A549 (cell line): ENCODE measurements around the gene MTFP1. TPM values are rescaled to one million over a fixed set of nuclear protein-coding genes. Genes with fewer than 3 reads are reported as not detected.

Experiments used
- ATAC-seq, 2 experiments: fragments of 200-7000 bp in 1 of 2; fragments of >200 bp in 1 of 2; cut with Nextera tagmentation in 1 of 2; cut with Tn5 transposase in 1 of 2; 3 replicates each; pipeline versions ENCODE4 v1.8.0 to v1.9.1; 2018 to 2020; ENCODE audit warnings: mild to moderate bottlenecking in 1 of 2, moderate library complexity in 1 of 2
- CTCF ChIA-PET: fragments of 300-600 bp; sonication (Branson Sonifier 250); formaldehyde crosslinking; extraction: SDS; loops from one replicate; lab custom pipeline; 2021; ENCODE audit warnings: antibody characterized with exemption, inconsistent platforms; lab: Yijun Ruan, JAX
- POLR2A ChIA-PET: fragments of 350-600 bp; formaldehyde crosslinking; extraction: SDS; loops from one replicate; lab custom pipeline; 2021; ENCODE audit warnings: antibody characterized with exemption, inconsistent platforms; lab: Yijun Ruan, JAX
- DNase-seq, 2 experiments: peaks; one replicate each; pipeline versions ENCODE4 v3.0.0 to v3.0.0-alpha.2; 2011 to 2016; ENCODE audit warnings: low read depth in 1 of 2, low spot score in 1 of 2
- FAIRE-seq: peaks from 2 replicates; lab custom pipeline; 2011; peaks lifted over from hg19 to GRCh38; lab: Jason Lieb, UNC
- H3K27ac ChIP-seq, 2 experiments: fragments of >200 bp; sonication (Bioruptor Twin); formaldehyde crosslinking; 3 replicates each; pipeline ENCODE4 v1.5.1; 2016 to 2017
- H3K4me1 ChIP-seq: fragments of >200 bp; sonication (Bioruptor Twin); formaldehyde crosslinking; 3 replicates; pipeline ENCODE4 v1.6.1; 2016
- H3K4me2 ChIP-seq: fragments of >200 bp; sonication (Bioruptor Twin); formaldehyde crosslinking; 3 replicates; pipeline ENCODE4 v1.6.1; 2016
- H3K4me3 ChIP-seq: fragments of >200 bp; sonication (Bioruptor Twin); formaldehyde crosslinking; 3 replicates; pipeline ENCODE4 v1.5.1; 2016
- H3K9me3 ChIP-seq: fragments of >200 bp; sonication (Bioruptor Twin); formaldehyde crosslinking; 3 replicates; pipeline ENCODE4 v1.6.1; 2016
- CEBPB ChIP-seq, 2 experiments: fragments of >200 bp in 1 of 2; sonication (Bioruptor Twin) in 1 of 2; formaldehyde crosslinking in 1 of 2; IDR thresholded peaks; 2 replicates each; pipeline ENCODE4 v1.6.1; 2012 to 2016
- CHD2 ChIP-seq: fragments of 150-350 bp; IDR thresholded peaks from 2 replicates; pipeline ENCODE4 v1.6.1; 2014; ENCODE audit warnings: low read length; ENCODE audit not compliant: partially characterized antibody
- FOXS1 ChIP-seq: fragments of 250-450 bp; sonication (Bioruptor Pico); IDR thresholded peaks from 2 replicates; pipeline ENCODE4 v1.5.0; 2020; ENCODE audit warnings: mild to moderate bottlenecking, moderate library complexity
- HDAC2 ChIP-seq: fragments of 200-600 bp; sonication (generic); IDR thresholded peaks from 2 replicates; pipeline ENCODE4 v1.6.1; 2016
- HEYL ChIP-seq: fragments of 250-450 bp; sonication (Bioruptor Pico); IDR thresholded peaks from 2 replicates; pipeline ENCODE4 v1.8.0; 2021; ENCODE audit warnings: mild to moderate bottlenecking, moderate library complexity
- HOXA7 ChIP-seq: fragments of 250-450 bp; sonication (Bioruptor Pico); IDR thresholded peaks from 2 replicates; pipeline ENCODE4 v1.5.0; 2020; ENCODE audit warnings: mild to moderate bottlenecking, moderate library complexity
- HOXB5 ChIP-seq: fragments of 250-450 bp; sonication (Bioruptor Pico); IDR thresholded peaks from 2 replicates; pipeline ENCODE4 v1.5.0; 2020; ENCODE audit warnings: mild to moderate bottlenecking, moderate library complexity
- MAZ ChIP-seq: fragments of 150-350 bp; IDR thresholded peaks from 2 replicates; pipeline ENCODE4 v1.6.1; 2014; ENCODE audit warnings: antibody characterized with exemption, low read depth, low read length, borderline replicate concordance
- NFE2L2 ChIP-seq: fragments of 150-350 bp; conservative IDR thresholded peaks from 2 replicates; pipeline ENCODE4 v1.6.1; 2014; ENCODE audit warnings: low read length
- NPAS2 ChIP-seq: fragments of 250-450 bp; sonication (Bioruptor Pico); IDR thresholded peaks from 2 replicates; pipeline ENCODE4 v1.8.0; 2022; ENCODE audit warnings: mild to moderate bottlenecking, moderate library complexity, borderline replicate concordance
- NR3C1 ChIP-seq: fragments of >200 bp; sonication (Bioruptor Twin); formaldehyde crosslinking; IDR thresholded peaks from 3 replicates; pipeline ENCODE4 v1.6.1; 2017
- POLR2A ChIP-seq: IDR thresholded peaks from 2 replicates; pipeline ENCODE4 v1.6.1; 2012; ENCODE audit warnings: mild to moderate bottlenecking, low read length
- POLR2AphosphoS2 ChIP-seq: conservative IDR thresholded peaks from 2 replicates; pipeline ENCODE4 v1.6.1; 2012; ENCODE audit warnings: low read length, improper control_type of control experiment, inconsistent platforms
- RAD21 ChIP-seq, 2 experiments: fragments of >200 bp in 1 of 2; sonication (Bioruptor Twin) in 1 of 2; formaldehyde crosslinking in 1 of 2; IDR thresholded peaks in 1 of 2; conservative IDR thresholded peaks in 1 of 2; 2 replicates in 1 of 2; 3 replicates in 1 of 2; pipeline ENCODE4 v1.6.1; 2012 to 2018; ENCODE audit warnings: inconsistent platforms in 1 of 2
- RARB ChIP-seq: fragments of 250-450 bp; sonication (Bioruptor Pico); IDR thresholded peaks from 2 replicates; pipeline ENCODE4 v1.8.0; 2021; ENCODE audit warnings: mild to moderate bottlenecking, moderate library complexity
- RFX5 ChIP-seq: fragments of 450-650 bp; IDR thresholded peaks from 2 replicates; pipeline ENCODE4 v1.7.1; 2014; ENCODE audit warnings: antibody characterized with exemption, mild to moderate bottlenecking, moderate library complexity
- SMC3 ChIP-seq: fragments of >200 bp; sonication (Bioruptor Twin); formaldehyde crosslinking; IDR thresholded peaks from 3 replicates; pipeline ENCODE4 v1.6.1; 2018; ENCODE audit warnings: inconsistent platforms
- SREBF2 ChIP-seq: fragments of 450-650 bp; IDR thresholded peaks from 2 replicates; pipeline ENCODE4 v1.6.1; 2014; ENCODE audit warnings: mild to moderate bottlenecking, moderate library complexity
- TFCP2L1 ChIP-seq: fragments of 250-450 bp; sonication (Bioruptor Pico); IDR thresholded peaks from 2 replicates; pipeline ENCODE4 v1.5.0; 2021; ENCODE audit warnings: mild to moderate bottlenecking
- ZC3H11A ChIP-seq: fragments of 450-650 bp; IDR thresholded peaks from 2 replicates; pipeline ENCODE4 v1.6.1; 2014; ENCODE audit warnings: antibody characterized with exemption, mild to moderate bottlenecking
- ZFP36 ChIP-seq: fragments of 450-650 bp; IDR thresholded peaks from 2 replicates; pipeline ENCODE4 v1.6.1; 2014; ENCODE audit warnings: borderline replicate concordance; ENCODE audit not compliant: partially characterized antibody
- ZNF302 ChIP-seq: fragments of 250-450 bp; sonication (Bioruptor Pico); IDR thresholded peaks from 2 replicates; pipeline ENCODE4 v1.9.0; 2021; ENCODE audit warnings: inconsistent platforms, mild to moderate bottlenecking, moderate library complexity
- ZSCAN20 ChIP-seq: fragments of 250-450 bp; sonication (Bioruptor Pico); IDR thresholded peaks from 2 replicates; pipeline ENCODE4 v1.8.0; 2022; ENCODE audit warnings: mild to moderate bottlenecking, moderate library complexity
- WGBS: methylation state at CpG from one replicate; pipeline ENCODE4 v1.1.6; 2017; ENCODE audit errors: missing lambda C conversion rate; 5-methylcytosine and 5-hydroxymethylcytosine counted together
- polyA plus RNA-seq, 4 experiments: library from polyadenylated mRNA; depleted of rRNA in 3 of 4; stranded (reverse); fragments of >200 nt; fragmentation: RNase III in 1 of 4; extraction: RNeasy Plus Mini Kit Qiagen cat#74134 plus additional on column Dnase treatment in 1 of 4; gene quantifications; 2 replicates in 3 of 4; 3 replicates in 1 of 4; pipeline ENCODE4 v1.2.3, GENCODE V29; 2011 to 2017
- TF ChIP-seq, protein P1 (sequence below): fragments of 200-600 bp; sonication (generic); IDR thresholded peaks from 2 replicates; pipeline ENCODE4 v1.6.1; 2016; ENCODE audit warnings: antibody characterized with exemption, mild to moderate bottlenecking, moderate library complexity
- TF ChIP-seq, protein P2 (sequence below): IDR thresholded peaks from 2 replicates; pipeline ENCODE4 v1.6.1; 2012
- TF ChIP-seq, protein P3 (sequence below): fragments of 150-350 bp; IDR thresholded peaks from 2 replicates; pipeline ENCODE4 v1.6.1; 2014; ENCODE audit warnings: low read depth, mild to moderate bottlenecking, low read length
- TF ChIP-seq, protein P4 (sequence below): IDR thresholded peaks from 2 replicates; pipeline ENCODE4 v1.6.1; 2012
- TF ChIP-seq, protein P5 (sequence below): fragments of 250-450 bp; sonication (Bioruptor Pico); IDR thresholded peaks from 2 replicates; pipeline ENCODE4 v1.5.0; 2021; ENCODE audit warnings: mild to moderate bottlenecking, moderate library complexity, borderline replicate concordance

Gene MTFP1
- polyA plus RNA-seq, 2 of the 4 experiments (the other 2 are of a cell fraction): 23.8 to 52.0 TPM

DNA sequence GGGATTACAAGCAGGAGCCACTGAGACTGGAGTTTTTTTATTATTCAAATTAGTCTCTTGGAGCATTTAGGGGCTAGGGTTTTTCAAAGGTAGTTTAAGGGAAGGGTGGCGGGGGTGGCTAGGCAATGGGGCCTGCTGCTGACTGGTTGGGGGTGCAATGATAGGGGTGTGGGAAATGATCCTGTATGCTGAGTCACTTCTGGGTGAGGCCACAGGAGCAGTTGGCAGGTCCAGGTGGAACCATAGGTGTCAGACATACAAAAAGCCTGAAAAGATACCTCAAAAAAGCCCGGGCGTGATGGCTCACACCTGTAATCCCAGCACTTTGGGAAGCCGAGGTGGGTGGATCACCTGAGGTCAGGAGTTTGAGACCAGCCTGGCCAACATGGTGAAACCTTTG lies 13.7 kb downstream of the MTFP1 start (continued):
- TF ChIP-seq, protein P1, sequence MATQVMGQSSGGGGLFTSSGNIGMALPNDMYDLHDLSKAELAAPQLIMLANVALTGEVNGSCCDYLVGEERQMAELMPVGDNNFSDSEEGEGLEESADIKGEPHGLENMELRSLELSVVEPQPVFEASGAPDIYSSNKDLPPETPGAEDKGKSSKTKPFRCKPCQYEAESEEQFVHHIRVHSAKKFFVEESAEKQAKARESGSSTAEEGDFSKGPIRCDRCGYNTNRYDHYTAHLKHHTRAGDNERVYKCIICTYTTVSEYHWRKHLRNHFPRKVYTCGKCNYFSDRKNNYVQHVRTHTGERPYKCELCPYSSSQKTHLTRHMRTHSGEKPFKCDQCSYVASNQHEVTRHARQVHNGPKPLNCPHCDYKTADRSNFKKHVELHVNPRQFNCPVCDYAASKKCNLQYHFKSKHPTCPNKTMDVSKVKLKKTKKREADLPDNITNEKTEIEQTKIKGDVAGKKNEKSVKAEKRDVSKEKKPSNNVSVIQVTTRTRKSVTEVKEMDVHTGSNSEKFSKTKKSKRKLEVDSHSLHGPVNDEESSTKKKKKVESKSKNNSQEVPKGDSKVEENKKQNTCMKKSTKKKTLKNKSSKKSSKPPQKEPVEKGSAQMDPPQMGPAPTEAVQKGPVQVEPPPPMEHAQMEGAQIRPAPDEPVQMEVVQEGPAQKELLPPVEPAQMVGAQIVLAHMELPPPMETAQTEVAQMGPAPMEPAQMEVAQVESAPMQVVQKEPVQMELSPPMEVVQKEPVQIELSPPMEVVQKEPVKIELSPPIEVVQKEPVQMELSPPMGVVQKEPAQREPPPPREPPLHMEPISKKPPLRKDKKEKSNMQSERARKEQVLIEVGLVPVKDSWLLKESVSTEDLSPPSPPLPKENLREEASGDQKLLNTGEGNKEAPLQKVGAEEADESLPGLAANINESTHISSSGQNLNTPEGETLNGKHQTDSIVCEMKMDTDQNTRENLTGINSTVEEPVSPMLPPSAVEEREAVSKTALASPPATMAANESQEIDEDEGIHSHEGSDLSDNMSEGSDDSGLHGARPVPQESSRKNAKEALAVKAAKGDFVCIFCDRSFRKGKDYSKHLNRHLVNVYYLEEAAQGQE: no peak
- TF ChIP-seq, protein P2, sequence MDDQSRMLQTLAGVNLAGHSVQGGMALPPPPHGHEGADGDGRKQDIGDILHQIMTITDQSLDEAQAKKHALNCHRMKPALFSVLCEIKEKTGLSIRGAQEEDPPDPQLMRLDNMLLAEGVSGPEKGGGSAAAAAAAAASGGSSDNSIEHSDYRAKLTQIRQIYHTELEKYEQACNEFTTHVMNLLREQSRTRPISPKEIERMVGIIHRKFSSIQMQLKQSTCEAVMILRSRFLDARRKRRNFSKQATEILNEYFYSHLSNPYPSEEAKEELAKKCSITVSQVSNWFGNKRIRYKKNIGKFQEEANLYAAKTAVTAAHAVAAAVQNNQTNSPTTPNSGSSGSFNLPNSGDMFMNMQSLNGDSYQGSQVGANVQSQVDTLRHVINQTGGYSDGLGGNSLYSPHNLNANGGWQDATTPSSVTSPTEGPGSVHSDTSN: no peak
- TF ChIP-seq NFE2L2 (no peak), FOXS1 (no peak), ZSCAN20 (CRISPR knock-in tag) (no peak)

DNA sequence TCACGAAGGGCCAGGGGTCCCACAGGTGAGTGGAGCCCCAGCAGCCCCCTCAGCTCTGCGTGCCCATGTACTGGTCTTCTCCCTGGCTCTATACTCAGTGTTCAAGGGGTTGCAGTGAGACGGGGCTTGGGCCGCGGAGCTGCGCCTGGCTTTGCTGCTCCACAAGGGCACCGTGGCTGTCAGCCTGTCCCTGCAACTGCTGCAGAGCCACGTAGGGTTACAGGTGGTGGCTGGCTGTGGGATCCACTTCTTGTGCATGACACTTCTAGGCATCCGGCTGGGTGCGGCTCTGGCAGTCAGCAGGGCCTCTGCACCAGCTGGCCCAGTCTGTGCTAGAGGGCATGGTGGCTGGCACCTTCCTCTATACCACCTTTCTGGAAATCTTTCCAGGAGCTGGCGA lies 14.3 kb downstream of the MTFP1 start:
- TF ChIP-seq HDAC2 (no peak), RFX5 (no peak), HOXA7 (CRISPR knock-in tag) (no peak), FOXS1 (no peak), HOXB5 (CRISPR knock-in tag) (no peak), TFCP2L1 (no peak), ZFP36 (no peak), POLR2AphosphoS2 (no peak), ZSCAN20 (CRISPR knock-in tag) (no peak), RARB (CRISPR knock-in tag) (no peak), POLR2A (no peak), NR3C1 (no peak), NPAS2 (CRISPR knock-in tag) (no peak), ZNF302 (CRISPR knock-in tag) (no peak)
- TF ChIP-seq, protein P3, sequence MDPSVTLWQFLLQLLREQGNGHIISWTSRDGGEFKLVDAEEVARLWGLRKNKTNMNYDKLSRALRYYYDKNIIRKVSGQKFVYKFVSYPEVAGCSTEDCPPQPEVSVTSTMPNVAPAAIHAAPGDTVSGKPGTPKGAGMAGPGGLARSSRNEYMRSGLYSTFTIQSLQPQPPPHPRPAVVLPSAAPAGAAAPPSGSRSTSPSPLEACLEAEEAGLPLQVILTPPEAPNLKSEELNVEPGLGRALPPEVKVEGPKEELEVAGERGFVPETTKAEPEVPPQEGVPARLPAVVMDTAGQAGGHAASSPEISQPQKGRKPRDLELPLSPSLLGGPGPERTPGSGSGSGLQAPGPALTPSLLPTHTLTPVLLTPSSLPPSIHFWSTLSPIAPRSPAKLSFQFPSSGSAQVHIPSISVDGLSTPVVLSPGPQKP: no peak
- TF ChIP-seq, protein P4, sequence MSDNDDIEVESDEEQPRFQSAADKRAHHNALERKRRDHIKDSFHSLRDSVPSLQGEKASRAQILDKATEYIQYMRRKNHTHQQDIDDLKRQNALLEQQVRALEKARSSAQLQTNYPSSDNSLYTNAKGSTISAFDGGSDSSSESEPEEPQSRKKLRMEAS: no peak
- ATAC-seq (peak in 1 of 2 experiments; percentile 24; a peak in 1 of 6 replicates), DNase-seq (no peak), FAIRE-seq (no peak)
- ChIA-PET POLR2A (no interaction called here), CTCF (no interaction called here)
- H3K9me3 ChIP-seq: no peaks in the 10 kb centered on the region
- WGBS: 85% methylated on average over 10 of the region's 11 CpGs
- H3K27ac ChIP-seq: no peak overlapping the region
- H3K4me1 ChIP-seq: peaks cover 2% of the 10 kb centered on the region; the same call in 2 of the 3 replicates
- no peak overlapping the region for H3K4me2 ChIP-seq
- no peak overlapping the region for H3K4me3 ChIP-seq

DNA sequence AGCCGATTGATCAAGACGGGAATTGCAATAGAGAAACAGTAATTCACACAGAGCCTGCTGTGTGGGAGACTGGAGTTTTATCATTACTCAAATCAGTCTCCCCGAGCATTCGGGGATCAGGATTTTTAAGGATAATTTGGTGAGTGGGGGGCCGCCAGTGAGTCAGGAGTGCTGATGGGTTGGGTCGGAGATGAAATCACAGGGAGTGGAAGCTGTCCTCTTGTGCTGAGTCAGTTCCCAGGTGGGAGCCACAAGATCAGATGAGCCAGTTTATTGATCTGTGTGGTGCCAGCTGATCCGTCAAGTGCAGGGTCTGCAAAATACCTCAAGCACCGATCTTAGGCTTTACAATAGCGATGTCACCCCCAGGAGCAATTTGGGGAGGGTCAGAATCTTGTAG lies 15.5 kb downstream of the MTFP1 start:
- no peak overlapping the region for H3K4me3 ChIP-seq
- no peak for ATAC-seq
- CTCF ChIA-PET: interaction anchor here (0.8 to 1.2 kb wide), 2 partner anchors 15 to 44 kb away, joined by 3 read pairs; no protein-coding TSS in a partner anchor
- peaks cover 10% of the 10 kb centered on the region; the same call in 2 of the 3 replicates for H3K4me1 ChIP-seq
- FAIRE-seq: no peak
- no peak overlapping the region for H3K27ac ChIP-seq
- DNase-seq: no peak
- POLR2A ChIA-PET: no interaction called here
- no peak overlapping the region for H3K4me2 ChIP-seq
- WGBS: 82% methylated on average over 9 of the region's 9 CpGs
- no peaks in the 10 kb centered on the region for H3K9me3 ChIP-seq
- TF ChIP-seq RAD21 (conservative IDR thresholded peaks at IDR 0.05 in 1 of 2, IDR thresholded peaks at IDR 0.05 in 1 of 2) (no peak), CHD2 (no peak), HEYL (no peak), MAZ (no peak), ZC3H11A (no peak), SMC3 (no peak), ZFP36 (no peak), HOXA7 (CRISPR knock-in tag) (no peak), RARB (CRISPR knock-in tag) (no peak), SREBF2 (no peak), CEBPB (IDR thresholded peaks at IDR 0.05) (no peak), RFX5 (no peak)
- TF ChIP-seq, protein P2: no peak
- TF ChIP-seq, protein P5, sequence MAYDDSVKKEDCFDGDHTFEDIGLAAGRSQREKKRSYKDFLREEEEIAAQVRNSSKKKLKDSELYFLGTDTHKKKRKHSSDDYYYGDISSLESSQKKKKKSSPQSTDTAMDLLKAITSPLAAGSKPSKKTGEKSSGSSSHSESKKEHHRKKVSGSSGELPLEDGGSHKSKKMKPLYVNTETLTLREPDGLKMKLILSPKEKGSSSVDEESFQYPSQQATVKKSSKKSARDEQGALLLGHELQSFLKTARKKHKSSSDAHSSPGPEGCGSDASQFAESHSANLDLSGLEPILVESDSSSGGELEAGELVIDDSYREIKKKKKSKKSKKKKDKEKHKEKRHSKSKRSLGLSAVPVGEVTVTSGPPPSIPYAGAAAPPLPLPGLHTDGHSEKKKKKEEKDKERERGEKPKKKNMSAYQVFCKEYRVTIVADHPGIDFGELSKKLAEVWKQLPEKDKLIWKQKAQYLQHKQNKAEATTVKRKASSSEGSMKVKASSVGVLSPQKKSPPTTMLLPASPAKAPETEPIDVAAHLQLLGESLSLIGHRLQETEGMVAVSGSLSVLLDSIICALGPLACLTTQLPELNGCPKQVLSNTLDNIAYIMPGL (CRISPR knock-in tag): no peak
